HG03066 (cell line): Measurements from ENCODE around the gene DHX38.

ENCODE experiments used
- ATAC-seq: cut with Tn5 transposase; IDR thresholded peaks from one replicate; pipeline ENCODE4 v1.9.1; 2021; ENCODE audit warnings: low read depth; ENCODE audit not compliant: unreplicated experiment

Gene DHX38

DNA sequence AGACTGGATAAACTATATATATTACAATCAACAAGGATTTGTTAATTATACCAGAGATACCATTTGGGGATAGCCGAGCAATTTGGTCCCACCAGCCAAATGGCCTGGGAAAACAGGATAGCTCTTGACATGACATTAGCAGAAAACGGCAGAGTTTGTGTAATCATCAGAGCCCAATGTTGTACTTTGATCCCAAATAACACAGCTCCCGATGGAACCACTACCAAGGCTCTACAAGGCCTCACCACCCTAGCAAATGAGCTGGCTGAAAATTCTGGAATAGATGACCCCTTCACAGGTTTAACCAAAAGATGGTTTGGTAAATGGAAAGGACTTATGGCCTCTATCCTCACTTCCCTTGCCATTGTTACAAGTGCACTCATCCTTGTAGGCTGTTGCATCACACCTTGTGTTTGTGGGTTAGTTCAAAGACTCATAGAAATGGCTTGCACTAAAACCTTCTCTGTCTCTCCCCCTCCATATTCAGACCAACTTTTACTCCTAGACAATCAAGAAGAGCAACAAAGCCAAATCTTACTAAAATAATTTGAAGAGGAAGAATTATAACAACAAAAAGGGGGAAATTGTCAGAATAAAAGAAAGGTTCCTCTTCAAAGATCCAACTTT is 9.8 kb upstream of the DHX38 start:
- no peak for ATAC-seq

DNA sequence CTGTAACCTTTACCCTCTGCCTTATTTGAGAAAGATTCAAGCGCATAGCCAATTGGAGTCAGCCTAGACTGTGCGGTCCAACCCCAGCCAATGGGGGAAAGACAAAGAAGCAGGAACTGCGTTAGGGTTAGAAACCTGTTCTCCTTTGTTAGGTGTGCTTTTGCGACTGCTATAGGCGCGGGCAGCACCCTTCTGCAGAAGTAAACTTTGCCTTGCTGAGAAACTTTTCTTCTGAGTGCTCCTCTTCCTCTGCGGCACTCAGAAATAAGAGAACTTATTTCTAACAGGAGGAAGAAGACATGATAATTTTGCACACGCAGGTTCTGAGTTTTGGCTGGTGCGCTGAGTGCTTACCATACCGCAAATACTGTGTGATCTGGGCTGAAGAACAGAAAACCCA is 9.2 kb upstream of the DHX38 start:
- no peak for ATAC-seq

DNA sequence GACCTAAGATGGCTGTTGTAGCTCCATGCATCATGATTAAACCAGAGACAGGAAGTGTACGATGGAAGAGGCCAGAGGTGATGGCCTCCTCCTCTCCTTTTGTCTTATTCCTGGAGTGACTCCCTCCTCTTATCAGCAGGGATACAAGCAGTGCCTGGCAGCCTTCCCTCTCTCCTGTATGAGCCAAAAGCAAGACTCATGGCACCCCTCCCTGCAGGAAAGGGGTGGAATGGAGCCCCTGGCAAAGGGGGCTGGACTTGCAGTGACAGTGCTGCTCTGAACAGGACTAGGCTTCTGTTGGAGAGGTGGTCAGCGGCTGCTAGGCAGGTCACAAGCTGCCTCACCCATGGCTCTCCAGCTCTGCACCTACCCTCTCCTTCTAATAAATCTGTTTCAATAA is 8.6 kb upstream of the DHX38 start:
- ATAC-seq: no peak

DNA sequence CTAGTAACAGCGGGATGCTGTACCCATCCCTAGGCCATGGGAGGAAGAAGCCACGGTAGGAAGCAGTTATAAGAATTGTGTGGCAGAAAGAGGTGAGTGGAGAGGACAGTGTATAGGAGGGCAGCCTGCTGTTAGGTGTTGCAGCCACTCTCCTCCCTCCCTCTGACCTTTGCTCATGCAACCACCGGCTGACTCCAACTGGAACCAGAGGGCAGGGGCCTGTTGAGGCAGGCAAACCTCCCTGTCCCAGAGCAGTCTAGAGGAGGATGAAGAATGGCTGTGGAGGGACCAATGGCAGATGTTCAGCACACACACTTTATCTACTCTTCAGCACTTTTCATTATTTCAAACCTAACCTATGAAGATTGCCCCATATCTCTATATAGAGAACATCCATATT is 2.4 kb upstream of the DHX38 start:
- ATAC-seq: no peak

DNA sequence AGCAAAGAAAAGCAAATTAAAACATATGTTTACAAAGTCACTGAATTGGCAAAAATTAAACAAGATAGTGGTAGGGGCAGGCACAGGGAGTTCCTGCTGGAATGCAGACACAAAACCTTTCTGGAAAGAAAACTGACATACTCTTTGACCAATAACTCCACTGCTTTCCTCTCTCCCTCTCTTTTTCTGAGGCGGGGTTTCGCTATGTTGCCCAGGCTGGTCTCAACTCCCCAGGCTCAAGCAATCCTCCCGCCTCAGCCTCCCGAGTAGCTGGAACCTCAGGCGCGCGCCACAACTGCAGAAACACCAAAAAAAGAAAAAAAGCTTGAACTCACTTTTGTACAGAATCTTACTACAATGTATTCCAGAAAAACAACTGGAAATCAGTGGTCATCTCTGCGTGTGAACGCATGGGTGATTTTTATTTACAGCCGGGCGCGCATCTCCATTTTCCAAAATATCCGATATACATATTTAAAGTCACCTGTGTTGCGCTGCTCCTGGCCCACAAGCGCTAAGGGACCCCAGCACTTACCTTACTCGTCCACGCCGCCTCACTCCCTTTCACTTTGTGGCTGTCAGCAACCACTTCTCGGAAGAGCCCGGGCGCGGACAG is 707 bp upstream of the DHX38 start:
- ATAC-seq: no peak

DNA sequence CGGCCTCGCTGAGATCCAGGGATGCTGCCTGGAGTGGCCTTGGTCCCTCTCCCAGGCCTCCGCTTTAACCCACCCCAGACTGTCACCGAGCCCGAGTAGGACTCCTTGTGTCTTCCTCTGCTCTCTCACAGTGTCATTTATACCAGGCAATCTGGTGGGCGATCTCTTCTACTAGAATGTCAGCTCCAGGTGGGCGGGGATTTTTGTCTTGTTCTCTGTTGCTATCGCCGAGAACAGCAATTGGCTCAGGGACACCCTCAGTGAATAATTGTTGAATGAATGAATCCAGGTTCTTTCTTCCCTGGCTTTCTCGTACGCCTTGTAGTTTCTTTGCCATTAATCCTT is 591 bp downstream of the DHX38 start:
- ATAC-seq: no peak

DNA sequence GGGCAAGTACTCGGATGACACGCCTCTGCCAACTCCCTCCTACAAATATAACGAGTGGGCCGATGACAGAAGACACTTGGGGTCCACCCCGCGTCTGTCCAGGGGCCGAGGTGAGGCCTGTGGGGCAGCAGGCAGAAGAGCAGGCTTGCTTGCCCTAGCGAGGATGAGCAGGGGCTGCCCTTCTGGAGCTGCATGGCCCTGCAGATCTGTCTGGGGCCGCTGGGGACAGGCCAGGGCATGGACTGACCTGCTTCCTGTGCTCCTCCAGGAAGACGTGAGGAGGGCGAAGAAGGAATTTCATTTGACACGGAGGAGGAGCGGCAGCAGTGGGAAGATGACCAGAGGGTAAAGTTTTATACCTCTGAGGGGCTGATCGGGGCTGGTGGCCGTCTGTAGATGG is 5.3 kb downstream of the DHX38 start:
- ATAC-seq: no peak

DNA sequence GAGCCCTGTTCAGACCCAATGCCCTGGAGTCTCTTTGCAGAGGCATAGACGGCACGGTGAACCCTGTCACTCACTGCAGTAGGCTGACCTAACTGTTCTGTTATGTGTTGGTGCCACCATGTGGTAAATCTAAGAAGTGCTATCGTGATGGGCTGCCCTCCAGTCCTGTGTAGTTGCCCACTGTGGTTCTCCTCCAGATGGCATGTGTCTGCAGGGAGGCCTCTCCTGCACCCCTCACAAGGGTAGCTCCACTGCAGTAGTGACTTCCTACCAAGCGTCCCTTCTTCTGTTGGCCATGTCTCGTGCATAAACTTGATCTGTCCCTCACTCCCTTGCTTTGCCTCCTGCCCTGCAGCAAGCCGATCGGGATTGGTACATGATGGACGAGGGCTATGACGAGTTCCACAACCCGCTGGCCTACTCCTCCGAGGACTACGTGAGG is 5.8 kb downstream of the DHX38 start:
- ATAC-seq: peak; percentile 66

DNA sequence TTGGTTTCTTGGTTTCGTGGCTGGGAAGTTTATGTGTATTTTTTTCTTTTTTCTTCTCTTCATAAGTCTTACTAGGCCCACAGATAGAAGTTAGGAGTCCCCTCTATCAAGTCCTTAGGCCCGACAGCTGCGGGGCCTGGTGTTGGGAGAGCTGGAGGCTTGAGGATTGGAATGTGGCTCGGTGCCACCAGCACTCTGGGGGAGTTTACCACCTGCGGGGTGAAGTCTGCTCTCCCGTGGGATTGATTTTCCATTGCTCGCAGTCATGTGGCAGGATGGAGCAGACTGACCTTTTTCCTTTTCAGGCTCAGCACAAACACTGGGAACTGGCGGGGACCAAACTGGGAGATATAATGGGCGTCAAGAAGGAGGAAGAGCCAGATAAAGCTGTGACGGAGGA is 7.5 kb downstream of the DHX38 start:
- no peak for ATAC-seq

DNA sequence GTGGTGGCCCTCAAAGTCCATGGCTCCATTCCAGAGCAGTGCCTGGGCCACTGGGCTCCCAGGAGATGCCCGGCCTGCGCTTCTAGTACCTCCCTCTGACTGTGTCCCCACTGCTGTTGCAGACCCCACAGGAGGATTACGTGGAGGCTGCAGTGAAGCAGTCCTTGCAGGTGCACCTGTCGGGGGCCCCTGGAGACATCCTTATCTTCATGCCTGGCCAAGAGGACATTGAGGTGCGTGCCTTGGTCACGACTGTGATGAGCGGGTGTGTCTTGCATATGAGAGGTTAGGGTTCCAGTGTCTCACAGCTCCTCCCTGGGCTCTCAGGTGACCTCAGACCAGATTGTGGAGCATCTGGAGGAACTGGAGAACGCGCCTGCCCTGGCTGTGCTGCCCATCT is 11.3 kb downstream of the DHX38 start:
- ATAC-seq: no peak

DNA sequence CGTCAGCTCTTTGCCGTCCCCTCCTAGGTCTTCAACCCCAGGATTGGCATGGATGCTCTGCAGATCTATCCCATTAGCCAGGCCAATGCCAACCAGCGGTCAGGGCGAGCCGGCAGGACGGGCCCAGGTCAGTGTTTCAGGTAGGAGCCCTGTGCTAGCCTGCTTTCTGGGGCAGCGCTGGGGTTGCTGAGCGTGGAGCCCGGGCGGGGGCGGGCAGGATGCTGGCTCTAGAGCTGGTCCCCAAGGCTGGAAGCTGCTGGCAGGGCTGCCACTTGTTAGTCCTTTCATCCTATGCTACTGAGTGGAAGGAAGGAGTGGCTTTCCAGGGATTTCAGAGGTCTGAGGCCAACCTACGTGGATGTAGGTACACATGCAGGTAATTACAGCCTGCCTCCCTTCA is 12.3 kb downstream of the DHX38 start:
- ATAC-seq: no peak

DNA sequence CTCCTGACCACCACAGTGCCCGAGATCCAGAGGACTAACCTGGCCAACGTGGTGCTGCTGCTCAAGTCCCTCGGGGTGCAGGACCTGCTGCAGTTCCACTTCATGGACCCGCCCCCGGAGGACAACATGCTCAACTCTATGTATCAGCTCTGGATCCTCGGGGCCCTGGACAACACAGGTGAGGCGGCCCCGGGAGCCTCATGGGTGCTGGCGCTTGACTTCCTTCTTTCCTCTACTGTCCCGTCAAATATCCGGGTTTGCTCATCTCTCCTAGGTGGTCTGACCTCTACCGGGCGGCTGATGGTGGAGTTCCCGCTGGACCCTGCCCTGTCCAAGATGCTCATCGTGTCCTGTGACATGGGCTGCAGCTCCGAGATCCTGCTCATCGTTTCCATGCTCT is 13.7 kb downstream of the DHX38 start:
- ATAC-seq: no peak

DNA sequence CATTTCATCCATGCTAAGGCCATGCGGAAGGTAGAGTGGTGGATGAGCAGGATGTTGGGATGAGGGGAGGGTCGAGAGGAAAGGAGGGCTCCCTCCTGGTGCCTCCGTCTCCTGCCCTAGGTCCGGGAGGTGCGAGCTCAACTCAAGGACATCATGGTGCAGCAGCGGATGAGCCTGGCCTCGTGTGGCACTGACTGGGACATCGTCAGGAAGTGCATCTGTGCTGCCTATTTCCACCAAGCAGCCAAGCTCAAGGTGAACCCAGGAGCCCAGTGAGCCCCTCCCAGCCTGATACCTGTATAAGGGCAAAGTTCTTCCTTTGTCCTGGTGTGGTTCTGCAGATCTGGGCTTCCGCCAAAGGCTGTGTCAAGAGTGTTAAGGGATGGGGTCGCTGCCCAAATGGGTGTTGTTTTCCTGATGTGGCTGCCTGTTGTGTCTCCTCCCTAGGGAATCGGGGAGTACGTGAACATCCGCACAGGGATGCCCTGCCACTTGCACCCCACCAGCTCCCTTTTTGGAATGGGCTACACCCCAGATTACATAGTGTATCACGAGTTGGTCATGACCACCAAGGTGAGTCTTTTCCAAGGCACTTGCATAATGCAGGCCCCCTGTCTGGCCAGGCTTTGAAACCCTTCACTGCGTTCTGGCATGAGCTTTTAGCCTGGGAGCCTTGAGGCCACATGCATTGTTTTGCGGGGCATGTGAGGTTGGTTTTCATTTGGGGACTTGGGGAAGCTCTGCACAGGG is 14.9 kb downstream of the DHX38 start:
- ATAC-seq: no peak

DNA sequence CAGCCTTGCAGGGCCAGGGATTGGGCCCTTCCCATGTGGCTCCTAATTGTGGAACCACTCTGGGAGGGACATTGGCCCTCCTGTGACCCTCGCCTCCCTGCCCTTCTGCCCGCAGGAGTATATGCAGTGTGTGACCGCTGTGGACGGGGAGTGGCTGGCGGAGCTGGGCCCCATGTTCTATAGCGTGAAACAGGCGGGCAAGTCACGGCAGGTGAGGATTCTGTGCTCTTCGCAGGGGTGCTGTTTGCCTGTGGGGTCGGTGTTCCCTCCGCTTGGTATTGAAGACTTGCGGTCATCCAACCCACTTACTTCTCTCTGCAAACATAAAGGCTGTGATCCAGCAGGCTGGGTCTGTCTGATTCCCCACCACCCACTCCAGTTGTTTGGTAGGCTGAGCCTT is 15.7 kb downstream of the DHX38 start:
- no peak for ATAC-seq

DNA sequence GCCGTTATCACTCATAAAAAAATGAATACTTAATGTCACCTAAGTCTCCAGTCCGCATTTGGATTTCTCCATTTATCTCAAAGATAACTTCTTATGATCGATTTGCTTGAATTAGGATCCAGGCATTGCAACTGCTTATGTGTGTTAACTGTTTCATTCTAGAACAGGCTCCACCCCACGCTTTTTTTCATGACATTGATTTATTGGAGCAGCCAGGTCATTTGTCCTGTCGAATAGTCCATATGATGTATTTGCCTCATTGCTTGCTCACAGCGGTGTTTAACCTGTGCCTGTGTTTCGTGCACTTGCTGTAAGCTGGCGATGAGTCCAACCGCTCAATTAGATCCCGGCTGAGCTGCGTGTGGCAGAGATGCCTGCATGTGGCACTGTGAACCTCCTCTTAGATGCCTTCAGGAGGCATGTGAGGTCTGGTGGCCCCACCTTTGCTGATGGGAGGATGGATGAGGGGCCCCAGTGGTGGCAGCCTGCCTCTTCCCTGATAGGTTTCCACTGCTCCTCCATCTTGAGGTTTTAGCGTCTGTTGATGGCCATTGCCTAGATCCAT is 16.4 kb downstream of the DHX38 start:
- no peak for ATAC-seq

DNA sequence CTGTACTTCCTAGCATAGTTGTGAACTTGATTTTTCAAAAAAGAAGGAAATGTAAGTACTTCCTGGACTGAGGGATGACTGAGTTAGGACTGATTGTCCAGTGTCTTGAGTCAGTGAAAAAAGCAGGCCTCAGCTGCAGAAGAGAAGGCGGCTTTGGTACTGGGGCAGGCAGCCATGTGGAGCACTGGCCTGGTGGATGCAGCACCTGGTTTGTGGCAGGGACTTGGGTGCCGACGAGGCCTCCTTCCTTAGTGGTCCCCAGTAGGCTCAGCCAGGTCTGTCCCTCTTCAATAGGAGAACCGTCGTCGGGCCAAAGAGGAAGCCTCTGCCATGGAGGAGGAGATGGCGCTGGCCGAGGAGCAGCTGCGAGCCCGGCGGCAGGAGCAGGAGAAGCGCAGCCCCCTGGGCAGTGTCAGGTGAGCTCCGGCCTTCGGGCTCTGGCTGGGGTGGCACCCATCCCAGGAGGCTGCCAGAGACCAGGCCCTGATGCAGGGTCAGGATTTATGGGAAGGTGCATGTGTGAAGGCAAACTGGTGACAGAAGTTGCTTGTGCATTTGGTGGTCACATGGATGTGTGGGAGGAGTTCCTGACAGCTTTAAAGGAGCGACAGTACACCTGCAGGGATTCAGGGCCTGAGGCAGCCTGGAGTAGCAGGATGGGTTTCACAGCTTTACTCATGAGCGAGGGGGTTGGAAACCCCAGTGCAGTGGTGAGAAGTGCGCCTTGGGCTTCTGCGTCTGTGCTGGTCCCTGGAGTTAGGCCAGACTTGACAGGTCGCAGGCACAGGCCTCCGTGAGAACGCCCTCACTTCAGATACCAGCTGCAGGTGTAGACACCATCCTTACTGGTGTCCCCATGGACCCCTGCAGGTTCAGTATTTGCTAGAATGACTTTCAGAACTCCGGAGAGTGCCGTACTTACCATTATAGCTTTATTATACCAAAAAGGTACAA is 17.3 kb downstream of the DHX38 start:
- no peak for ATAC-seq

DNA sequence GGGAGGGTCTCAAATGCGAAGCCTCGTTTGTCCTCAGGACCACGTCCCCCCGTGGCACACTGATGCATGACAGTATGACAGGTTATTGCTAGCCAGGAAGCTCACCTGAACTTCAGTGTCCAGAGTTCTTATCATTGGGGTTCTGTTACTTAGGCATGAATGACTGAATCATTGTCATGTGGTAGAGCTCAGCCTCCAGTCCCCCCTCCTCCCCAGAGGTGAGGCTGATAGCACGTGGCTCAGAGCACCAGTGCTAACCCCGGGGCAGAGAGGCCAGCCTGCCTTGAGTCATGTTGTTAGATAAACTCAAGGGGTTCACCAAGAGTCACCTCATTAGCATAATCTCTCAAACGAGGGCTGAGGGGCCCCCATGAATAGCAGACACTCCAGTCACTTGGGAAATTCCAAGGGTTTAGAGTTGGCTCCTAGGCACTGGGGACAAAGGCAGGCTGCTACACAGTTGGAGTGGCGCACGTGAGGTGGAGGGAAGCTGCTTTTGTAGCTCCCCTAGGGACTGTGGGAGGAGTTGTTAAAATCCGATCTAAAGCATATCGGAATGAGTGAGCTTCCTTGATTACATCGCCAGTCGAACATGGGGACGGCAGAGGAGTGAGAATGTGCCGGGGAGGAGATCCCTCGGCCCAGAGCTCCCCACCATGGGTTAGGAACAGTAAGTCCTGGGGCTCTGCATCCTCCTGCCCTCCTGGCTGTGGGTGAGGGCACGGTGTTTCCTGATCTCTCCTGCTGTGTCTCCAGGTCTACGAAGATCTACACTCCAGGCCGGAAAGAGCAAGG is 18.2 kb downstream of the DHX38 start:
- ATAC-seq: no peak

DNA sequence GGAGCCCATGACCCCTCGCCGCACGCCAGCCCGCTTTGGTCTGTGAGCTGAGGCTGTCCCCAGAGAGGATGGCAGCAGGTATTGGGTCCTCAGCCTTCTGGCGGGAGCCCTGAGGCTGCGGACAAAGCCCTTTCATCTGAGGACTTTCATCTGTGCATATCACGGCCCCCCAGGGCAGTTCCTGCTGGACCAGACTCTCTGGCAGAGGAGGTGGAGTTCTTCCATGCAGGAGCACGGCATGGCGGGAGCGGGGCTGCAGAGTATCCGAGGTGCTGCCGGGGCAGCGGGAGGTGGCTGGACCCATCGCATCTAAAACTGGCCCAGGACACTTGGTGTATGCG is 18.8 kb downstream of the DHX38 start:
- no peak for ATAC-seq

DNA sequence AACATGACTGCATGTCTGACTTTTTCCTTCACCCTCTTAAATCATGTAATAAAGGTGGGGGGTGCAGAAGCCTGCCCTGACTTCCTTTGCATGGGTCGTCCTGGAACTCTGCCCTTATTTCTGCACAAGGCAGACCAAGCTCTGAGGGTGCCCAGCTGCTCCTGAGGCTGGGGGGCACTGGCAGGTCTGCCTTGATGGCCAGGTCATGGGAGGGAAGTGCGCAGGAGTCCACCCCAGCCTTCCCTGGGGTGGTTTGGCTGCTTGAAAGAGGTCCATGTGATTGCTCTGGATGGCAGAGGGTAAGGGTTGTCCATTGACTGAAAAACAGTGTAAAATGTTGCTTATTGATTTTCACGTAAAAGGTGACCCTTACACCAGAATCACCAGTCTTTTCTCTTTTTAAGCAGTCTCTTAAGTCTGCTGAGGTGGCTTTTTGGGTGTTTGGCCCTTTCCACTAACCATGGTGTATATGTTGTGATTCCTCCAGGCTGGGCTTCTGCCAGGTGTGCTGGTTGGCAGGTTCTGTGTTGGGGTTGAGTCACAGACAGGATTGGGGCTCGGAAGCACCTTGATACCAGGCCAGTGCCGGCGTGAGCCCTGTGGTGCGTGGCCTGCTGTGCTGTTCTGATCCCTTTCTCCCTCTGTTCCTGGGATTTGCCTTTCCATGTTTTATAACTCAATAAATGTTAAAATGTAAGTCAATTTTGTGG is 19.4 kb downstream of the DHX38 start:
- ATAC-seq: no peak

DNA sequence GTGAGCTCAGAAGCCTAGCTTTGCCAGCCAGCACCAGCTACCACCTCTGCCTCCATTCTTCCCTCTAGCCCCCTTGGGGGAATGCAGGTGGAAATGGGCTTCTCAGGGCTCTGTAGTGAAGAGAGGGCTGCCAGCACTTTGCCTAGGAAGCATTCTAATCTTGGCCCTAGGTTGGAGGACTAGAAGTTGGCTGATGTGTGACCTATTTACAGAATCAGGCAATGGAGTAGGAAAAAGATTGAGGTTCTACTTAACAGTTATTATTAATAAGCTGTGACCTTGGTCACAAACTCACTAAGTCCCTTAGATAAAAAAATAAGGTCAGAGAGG is 19.9 kb downstream of the DHX38 start:
- ATAC-seq: no peak
